ENCODE measurements around the gene NPSR1.
A peak's percentile ranks its signal among the peaks of the same experiment; 100 is the strongest.

NPSR1 gene

DNA sequence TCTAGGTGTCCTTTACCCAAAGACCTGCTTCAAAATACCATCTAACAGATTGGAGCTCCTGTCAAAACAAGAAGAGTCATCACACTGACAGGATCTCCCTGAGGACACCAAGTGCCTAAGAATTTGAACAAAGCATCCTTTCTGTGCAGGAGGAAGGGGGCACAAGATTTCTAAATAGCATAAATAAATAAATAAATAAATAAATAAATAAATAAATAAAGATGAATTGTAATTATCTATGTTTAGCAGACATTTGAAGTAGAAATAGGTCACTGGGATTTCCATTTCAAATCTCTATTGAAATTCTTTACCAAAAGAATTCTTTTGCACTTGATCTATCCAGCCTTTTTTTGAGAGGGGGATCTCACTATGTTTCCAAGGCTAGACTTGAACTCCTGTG, 65.3 kb downstream of the NPSR1 start:
- no peak for DNase-seq (ENCODE audit: low read depth)

DNA sequence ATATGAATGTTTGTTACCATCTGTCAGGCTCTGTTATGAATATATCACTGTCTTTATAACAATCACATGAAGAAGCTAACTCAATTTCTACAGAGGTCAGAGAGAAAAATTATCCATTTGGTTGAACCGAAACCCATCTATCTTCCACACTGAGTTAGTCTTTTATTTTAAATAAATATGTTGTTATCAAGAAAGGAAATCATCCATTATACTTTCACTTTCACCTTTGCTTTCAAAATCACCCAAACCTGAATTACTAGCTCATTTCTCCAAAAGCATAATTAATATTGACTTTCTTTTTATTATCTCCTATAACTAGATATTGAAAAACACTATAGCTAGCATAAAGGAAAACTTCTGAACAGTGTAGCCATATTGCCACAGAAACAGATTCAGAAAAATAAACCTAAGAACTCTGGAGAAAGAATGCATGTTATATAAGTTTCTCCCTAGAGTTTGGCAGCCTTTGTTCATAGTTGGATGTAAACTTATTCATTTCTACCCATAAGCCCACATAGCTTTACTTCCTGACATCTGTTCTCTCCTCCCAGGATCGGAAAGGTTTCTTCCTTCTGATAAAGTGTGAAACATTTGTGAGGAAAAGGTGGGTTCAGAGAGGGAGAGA, 66.0 kb downstream of the NPSR1 start:
- DNase-seq (ENCODE audit: low read depth): no peak

DNA sequence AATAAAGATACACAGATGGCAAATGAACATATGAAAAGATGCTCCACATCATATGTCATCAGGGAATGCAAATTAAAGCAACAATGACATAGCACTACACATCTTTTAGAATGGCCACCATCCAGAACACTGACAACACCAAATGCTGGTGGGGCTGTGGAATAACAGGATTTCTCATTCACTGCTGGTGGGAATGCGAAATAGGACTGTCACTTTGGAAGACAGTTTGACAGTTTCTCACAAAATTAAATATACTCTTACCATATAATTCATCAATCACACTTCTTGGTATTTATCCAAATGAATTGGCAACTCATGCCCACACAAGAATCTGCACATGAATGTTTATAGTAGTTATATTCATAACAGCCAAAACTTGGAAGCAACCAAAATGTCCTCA, 68.2 kb downstream of the NPSR1 start:
- DNase-seq (ENCODE audit: low read depth): no peak

DNA sequence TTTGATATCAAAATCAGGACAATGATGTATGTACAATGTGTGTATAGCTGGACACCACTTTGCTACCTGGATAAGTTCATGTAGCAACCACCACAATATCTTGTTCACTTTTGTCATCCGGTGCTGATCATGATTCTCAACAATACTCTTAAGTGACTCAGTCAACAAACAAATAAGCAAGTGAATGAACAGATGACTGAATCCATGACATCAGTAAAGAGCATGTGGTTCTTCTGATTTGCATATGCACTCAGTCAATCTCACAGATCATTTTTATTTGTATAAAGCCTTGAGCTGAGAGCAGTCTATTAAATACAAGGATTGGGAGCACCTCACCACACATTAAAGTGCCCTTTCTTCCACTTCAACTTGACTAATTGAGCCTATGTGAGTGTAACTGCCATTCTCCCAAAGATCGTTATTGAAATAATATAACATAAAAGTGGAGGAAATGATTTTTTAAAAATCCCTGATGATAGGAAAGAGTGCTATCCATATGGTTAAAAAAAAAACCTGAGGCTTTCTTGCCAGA, 69.5 kb downstream of the NPSR1 start:
- DNase-seq (ENCODE audit: low read depth): no peak

DNA sequence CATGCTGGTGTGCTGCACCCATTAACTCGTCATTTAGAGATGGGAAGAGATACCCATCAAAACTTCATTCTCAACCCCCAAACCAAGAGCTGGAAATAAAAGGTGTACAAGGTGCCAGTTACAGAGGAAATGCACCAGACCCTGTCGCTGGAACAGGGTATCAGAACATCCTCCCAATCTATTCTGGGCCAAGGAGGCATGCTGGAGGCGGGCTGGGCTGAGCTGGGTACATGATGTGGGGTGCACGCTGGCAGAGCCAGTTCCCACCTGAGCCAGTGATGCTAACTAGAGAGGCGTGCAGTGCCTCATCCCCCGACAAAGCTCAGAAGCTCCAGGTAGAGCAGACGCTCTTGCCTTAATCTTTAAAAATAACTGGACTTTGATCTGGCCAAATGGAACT, 70.1 kb downstream of the NPSR1 start:
- DNase-seq (ENCODE audit: low read depth): no peak

DNA sequence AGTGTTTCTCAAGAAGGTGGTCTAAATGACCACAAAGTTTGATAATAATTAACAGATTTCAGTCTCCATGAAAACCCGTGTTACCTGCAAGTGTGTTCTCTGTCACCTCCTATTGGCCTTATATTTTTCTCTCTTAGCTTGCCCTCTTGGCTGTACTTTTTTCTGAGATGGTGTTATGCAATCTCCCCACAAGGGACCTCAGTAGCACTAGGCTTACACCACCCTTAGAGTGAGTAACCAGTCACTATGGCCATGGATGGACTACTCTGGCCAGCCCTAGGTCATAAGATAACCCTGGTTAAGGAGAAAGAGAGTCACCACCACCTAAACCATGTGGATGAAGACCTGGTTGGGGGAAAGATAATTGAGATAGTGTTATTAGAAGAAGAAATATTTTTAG, 76.8 kb downstream of the NPSR1 start:
- no peak for DNase-seq (ENCODE audit: low read depth)

DNA sequence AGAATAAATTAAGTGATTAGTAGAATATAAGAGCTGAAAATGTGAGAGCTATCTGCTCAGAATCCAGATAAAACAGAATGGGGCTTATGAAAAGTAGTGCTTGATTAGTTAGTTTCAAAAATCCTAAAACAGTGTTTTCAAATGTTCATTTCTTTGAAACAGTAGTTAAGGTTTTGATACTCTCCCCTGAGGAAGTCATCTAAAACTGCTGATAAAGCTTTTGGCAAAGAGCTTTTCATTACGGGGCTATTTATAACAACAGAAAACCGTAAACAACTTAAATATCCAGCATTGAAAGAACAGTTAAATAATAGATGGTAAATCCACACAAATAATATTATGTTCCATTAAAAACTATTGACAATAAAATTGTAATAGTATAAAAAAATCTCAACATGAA, 77.5 kb downstream of the NPSR1 start:
- no peak for DNase-seq (ENCODE audit: low read depth)

DNA sequence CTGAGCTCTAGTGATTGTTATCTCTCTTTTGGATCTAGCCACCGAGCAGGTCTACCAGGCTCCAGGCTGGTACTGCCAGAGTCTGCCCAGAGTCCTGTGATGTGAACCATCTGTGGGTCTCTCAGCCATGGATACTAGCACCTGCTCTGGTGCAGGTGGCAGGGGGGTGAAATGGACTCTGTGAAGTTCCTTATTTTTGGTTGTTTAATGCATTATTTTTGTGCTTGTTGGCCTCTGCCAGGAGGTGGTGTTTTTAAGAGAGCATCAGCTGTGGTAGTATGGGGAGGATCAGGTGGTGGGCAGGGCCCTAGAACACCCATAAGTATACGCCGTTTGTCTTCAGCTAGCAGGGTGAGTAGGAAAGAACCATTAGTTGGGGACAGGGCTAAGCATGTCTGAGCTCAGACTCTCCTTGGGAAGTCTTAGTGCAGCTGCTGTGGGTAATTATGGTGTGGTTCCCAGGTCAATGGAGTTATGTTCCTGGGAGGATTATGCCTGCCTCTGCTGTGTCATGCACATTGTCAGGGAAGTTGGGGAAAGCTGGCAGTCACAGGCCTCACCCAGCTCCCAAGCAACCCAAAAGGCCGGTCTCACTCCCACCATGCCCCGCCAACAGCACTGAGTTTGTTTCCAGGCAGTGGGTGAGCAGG, 81.8 kb downstream of the NPSR1 start:
- DNase-seq (ENCODE audit: low read depth): no peak

DNA sequence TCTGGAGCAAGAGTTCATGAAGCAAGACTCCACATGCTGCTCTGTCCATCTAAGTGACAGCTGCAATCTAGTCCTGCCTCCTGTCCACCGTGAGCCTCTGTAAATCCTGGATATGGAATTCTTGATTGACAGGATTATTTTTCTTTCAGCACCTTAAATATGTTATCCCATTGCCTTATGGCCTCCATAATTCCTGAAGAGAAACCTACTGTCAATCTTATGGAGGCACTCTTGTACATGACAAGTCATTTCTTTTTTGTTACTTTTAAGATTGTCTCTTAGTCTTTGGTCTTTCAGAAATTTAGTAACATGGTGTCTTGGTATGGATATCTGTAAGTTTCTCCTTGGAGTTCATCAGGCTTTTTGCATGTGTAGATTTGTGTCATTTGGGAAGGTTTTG, 82.8 kb downstream of the NPSR1 start:
- no peak for DNase-seq (ENCODE audit: low read depth)

DNA sequence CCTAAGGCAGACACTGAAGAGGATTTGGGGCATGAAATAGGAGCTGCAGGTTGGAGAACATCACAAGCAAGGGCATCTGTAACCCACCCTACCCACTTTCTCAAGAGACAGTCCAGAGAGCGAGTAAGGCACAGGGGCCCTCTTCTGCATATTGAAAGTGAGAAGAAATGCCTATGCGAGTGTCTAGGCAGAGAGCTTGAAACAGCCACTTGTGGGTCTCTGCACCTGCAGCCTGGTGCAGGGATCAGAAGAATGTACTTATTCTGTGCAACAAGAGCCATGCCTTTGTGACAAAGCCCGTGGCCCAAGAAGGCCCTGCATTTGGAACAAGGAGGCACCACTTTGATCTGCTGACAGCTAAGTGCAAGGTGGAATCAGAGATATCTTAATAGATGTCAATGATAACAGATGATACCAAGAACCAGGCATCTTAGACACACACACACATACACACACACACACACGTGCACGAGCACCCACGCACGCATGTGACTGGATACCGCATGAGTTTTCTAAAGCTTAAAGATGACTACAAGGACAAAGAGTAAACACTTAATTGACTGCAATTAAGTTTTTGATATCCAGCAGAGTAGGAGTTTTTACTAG, 89.3 kb downstream of the NPSR1 start:
- DNase-seq (ENCODE audit: low read depth): no peak

DNA sequence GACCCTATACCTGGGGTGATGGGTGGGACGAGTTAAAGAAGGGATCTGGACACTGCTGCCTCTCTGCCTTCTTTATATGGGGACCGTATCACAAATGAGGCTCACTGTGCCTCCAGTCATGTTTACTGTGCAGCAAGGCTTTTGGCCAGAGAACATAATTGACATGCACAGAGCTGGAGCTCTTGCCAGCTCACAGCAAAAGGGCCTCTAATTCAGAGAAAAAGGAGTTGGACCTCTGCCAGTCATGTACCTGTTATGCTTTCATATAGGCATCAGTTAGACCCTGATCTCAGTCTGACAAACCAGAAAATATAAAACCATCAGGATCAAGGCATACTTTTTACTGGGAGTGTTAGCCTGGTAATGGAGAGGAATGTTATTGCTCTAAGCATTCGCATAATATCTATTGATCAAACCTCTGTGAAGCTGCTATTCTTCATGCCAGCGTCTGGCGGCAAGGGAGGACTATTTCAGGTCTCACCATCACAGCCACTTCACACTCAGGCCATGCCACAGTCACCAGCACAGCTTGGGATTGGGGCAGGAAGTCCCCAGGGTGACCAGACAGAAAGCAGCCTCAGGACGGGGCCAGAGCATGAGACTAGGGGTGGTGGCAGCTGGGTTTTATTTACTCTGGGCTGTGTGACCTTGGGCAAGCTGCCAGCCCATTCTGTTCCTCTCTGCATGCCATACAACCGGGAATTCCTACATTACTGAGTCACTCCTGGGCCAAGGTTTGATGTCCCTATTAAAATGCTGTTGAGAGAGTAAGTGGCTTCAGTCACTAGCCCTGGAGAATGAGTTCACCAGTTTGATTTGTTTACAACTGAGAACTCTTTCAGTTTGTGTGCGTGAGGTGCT, 90.1 kb downstream of the NPSR1 start:
- DNase-seq (ENCODE audit: low read depth): peak; percentile 88

DNA sequence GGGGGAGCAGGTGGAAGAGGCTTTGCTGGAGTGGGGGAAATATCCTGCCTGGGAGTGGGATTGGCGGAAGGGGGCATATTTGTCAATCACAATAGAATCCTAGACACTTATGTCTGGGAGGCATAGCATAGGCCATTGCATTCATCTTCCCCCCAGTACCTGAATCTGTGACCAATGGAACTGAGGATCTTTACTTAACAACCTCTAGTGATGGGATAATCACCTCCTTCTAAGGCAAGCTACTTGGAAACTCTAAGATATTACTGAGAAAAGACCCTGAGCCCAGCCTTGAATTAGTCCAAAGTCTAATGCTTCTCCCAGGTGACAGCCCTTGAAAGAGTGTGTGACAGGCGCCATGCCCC, 90.7 kb downstream of the NPSR1 start:
- no peak for DNase-seq (ENCODE audit: low read depth)

DNA sequence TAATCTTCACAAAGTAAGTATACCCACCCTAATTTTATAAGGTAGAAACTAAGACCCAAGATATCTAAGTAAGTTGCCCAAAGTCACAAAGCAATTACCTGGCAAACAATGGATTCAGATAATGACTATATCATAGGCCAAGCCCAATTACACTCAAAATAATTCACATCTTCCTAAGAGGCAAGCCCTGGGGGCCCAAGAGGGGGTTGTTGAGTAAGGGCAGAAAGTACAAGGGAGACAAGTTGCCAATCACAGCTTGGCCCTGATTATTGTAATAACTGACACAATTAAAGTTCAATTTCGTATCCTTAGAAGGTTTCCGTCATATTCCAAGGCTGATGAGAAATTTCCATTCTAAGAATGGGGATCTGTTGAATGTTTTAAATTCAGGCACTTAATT, 91.4 kb downstream of the NPSR1 start:
- DNase-seq (ENCODE audit: low read depth): no peak

DNA sequence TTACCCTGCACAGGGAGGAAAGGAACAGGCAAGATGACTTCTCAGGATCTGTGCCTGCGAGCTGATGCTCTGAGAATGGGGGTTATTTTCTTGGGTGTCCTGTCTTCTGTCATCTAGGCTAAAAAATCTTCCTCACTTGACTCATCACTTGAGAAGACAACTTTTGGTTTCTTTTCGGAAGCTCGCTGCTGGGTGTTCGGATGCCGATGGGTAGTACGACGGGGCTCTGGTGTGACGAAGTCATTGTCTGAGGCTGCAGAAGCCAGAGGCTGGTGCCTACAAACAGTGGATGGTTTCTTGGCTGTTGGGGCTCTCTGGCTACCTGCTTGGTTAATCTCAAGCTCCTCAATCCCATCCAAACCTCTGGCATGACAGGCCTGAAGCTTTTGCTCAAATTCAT, 92.2 kb downstream of the NPSR1 start:
- DNase-seq (ENCODE audit: low read depth): no peak

DNA sequence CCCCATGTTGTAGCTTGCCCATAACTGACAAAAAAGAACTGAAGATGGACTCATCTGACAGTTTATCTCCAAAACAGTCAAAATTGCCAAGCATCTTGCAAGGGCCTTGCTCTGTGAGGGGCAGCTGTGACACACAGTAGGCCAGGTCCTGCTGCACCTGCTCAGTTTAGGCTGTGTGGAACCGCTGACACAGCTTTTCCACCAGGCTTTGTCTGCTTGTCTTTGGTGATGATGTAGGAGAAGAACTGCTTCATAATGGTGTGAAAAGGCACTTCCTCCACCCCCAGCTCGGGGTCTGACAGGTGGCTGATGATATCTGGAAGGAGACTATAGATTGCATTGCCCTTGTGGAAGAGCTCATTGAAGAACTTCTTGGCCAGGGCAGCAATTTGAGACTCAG, 92.6 kb downstream of the NPSR1 start:
- DNase-seq (ENCODE audit: low read depth): no peak

DNA sequence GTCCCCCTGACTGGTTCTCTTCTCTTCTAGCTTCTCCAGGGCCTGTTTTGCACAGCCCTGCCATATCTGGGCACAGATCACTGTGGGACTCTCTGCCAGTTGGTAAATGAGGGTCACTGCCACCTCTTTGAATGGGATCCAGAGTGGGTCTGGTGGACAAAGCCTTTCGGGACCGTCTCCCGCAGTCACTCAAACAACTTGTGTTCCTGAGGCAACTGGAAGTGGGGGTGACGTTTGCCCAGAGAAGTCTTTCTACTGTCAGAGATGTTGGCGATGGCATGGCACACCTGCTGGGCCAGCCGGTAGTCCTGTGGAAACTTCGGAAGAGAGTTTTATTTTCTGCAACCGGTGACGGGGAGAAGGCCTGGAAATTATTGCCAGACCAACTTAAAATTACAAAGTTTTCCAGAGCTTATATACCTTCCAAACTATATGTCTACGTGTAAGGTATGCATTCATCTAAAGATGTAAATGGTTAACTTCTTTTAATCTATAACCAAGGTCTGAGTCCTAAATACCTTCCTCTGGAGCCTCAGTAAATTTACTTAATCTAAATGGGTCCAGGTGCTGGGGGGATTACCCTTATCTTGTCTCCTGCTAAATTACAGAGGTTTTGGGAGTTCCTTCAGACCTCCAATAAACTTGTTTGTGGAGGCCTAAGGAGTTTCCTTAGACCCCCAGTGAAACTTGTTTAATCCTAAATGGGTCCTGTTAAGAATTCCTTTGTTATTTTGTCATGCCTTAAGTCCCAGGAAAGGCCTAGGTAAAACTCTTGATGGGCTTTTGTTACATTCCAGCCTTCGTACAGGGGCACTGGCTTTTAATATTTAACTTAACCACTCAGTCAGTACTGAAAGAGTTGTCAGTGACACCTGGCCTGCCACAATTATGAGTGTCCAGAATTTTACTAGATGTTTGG, 94.0 kb downstream of the NPSR1 start:
- no peak for DNase-seq (ENCODE audit: low read depth)

DNA sequence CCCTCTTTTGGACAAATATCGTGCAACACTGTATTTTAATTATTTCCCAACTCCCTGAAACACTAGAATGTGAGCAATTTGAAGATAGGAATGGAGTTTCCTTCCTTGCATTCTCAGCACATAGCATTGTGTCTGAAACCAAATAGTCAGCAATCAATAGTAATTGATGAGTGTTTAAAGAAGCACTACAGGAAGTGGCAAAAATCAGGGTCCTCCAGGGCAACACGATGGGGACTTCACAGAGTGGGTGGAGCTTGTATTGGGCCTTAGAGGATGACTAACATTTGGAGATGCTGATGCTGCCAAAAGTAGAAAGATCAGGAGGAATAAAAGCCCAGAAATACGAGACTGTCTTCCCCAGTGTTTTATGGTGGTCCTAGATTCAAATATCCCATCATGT, 94.9 kb downstream of the NPSR1 start:
- DNase-seq (ENCODE audit: low read depth): no peak

DNA sequence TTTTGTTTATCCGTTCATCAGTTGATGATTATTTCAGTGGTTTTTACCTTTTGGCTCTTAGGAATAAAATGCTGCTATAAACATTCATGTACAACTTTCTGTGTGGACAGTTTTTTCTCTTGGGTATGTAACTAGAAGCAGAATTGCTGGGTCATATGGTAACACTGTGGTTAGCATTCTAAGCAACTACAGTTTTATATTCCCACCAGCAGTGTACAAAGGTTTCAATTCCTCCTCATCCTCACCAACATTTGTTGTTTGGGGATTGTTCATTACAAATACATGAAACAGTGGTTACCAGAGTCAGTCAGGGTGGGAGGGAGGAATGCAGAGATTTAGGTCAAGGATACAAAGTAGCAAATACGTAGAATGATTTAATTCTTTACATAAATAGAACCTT, 97.0 kb downstream of the NPSR1 start:
- DNase-seq (ENCODE audit: low read depth): no peak

DNA sequence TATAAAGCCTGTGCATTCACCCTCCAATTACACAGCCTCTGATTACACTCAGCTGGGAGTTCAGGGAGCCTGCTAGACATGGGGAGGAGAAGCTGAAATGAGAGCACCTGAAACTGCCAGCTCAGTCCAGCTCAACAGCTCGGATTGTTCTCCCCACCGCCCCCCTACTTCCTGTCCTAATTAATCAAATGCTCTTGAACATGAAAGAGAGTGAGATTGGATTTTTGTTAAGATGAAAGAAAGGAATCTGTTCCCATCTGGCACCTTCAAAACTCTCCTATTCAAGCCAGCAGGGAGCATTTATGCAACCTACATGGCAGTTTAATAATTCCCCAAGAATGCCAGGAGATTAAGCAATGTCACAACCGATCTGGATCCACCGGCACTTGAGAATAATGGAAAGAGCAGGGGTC, 98.0 kb downstream of the NPSR1 start:
- no peak for DNase-seq (ENCODE audit: low read depth)

DNA sequence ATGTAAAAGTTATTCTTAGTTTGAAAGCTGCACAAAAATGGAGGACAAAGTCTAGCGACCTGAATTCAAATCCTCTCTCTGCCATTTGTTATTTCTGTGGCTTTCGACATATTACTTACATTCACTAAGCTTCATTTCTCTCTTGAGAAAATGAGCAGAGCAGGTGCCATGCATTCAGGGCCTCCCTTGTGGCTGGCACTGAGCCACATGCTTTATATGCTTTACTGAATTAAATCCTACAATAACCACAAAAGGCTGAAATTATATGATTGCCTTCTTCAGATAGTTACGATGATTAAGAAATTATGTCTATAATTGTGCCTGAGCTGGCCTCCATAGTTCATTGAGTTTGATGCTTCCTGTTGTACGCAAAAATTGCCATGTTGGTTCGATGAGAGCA, 98.7 kb downstream of the NPSR1 start:
- DNase-seq (ENCODE audit: low read depth): no peak

DNA sequence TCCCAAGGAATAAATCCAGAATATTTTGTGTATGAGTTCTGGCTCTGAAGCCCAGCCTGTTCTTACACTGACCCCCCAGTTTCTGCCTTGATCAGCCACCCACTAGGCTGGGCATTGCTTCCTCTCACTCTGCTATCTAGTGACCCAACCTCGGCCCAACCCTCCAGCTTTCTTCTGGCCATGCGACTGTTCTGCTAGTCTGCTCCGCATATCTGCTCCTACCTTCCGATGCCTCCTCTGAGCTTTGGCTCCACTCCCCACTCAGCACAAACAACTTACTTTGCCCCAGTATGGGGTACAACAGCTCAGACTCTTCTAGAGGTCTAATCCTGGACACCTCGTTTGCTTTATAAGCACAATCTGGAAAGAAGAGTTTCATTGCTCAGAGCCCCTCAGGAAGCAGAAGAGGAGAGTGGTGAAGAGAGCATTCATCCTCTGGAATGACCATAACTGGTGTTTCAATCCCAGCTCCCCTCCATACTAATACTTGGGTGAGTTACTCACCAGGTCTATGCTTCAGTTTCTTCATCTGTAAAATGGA, 99.6 kb downstream of the NPSR1 start:
- no peak for DNase-seq (ENCODE audit: low read depth)

All from EH (cell line).